Uterus (tissue), 2 donors: ENCODE data around the gene NEUROD1.

Experiments
- POLR2A ChIP-seq, 2 donors: fragments of 450-650 bp; IDR thresholded peaks; one replicate each; pipeline ENCODE4 v1.6.1; 2016; ENCODE audit warnings: antibody characterized with exemption in 2 of 2, mild to moderate bottlenecking in 1 of 2, moderate library complexity in 1 of 2
- TF ChIP-seq, protein P1 (sequence below), 4 experiments: fragments of 200-600 bp in 2 of 4; fragments of 450-650 bp in 2 of 4; sonication (generic) in 2 of 4; IDR thresholded peaks; one replicate each; pipeline ENCODE4 v1.5.1; 2016 to 2019; ENCODE audit warnings: antibody characterized with exemption in 4 of 4, mild to moderate bottlenecking in 2 of 4, moderate library complexity in 1 of 4

DNA sequence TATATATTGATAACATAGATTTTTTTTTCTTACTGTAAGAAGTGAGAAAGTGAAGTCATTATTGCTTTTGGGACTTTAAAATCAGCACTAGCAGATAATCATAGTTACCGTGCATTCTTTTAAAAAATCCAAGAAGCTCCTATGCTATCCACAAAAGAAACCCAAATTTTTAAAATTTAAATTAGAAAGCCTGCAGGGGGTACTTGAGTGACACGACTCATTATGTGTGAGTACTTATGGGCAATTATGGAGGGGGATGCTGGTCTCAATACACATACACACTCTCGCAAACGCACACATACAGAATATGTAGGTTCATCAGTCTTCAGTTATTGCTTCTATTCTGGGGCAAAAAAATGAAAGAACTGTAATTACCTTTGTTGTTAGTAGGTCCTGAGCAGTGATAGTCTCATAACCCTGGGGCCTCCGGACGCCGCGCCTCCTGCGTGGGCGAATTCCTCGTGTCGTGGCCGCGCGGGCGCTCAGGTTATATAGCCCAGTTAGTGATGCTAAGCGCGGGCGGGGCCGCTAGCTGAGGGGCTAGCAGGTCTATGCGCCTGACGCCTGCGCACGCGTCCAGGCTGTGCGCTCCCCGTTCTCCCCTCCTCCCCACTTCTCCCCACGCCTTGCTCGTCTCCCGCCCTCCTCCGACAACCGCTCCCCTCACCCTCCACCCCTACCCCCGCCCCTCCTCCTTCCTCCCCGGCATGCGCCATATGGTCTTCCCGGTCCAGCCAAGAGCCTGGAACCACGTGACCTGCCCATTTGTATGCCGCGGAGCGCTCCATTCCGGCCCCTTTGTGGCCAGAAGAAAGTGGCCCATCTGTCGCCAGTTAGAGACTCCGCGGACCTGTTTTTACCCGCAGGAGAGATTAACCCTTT, at the start of gene NEUROD1:
- TF ChIP-seq, protein P1, sequence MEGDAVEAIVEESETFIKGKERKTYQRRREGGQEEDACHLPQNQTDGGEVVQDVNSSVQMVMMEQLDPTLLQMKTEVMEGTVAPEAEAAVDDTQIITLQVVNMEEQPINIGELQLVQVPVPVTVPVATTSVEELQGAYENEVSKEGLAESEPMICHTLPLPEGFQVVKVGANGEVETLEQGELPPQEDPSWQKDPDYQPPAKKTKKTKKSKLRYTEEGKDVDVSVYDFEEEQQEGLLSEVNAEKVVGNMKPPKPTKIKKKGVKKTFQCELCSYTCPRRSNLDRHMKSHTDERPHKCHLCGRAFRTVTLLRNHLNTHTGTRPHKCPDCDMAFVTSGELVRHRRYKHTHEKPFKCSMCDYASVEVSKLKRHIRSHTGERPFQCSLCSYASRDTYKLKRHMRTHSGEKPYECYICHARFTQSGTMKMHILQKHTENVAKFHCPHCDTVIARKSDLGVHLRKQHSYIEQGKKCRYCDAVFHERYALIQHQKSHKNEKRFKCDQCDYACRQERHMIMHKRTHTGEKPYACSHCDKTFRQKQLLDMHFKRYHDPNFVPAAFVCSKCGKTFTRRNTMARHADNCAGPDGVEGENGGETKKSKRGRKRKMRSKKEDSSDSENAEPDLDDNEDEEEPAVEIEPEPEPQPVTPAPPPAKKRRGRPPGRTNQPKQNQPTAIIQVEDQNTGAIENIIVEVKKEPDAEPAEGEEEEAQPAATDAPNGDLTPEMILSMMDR (IDR thresholded peaks at IDR 0.05), result no peak
- no peak for TF ChIP-seq POLR2A (IDR thresholded peaks at IDR 0.05)
